Neural cell (in vitro differentiated cells): ENCODE results near the gene UBE2H. TPM values are rescaled to one million over a fixed set of nuclear protein-coding genes. Genes with fewer than 3 reads are reported as not detected.

ENCODE experiments used
- H2AFZ ChIP-seq: fragments of 200-600, 300-800 bp; sonication (generic), shearing (Covaris generic); 2 replicates; pipeline ENCODE4 v1.6.0; 2014; ENCODE audit warnings: low read depth, mild to moderate bottlenecking, antibody characterized with exemption, low read length, moderate library complexity
- H3F3A ChIP-seq: fragments of 200-600 bp; shearing (Covaris generic); 2 replicates; pipeline ENCODE4 v1.6.1; 2016; ENCODE audit warnings: mild to moderate bottlenecking, moderate library complexity, mixed read lengths, antibody characterized with exemption, low read length; ENCODE audit not compliant: insufficient read depth, poor library complexity, severe bottlenecking
- H3K27ac ChIP-seq: fragments of 200-600, 300-800 bp; sonication (generic), shearing (Covaris generic); 2 replicates; pipeline ENCODE4 v1.5.1; 2014; ENCODE audit warnings: mild to moderate bottlenecking, low read length, moderate library complexity
- H3K27me3 ChIP-seq: fragments of 300-800, 200-600 bp; sonication (generic), shearing (Covaris generic); 2 replicates; pipeline ENCODE4 v1.6.0; 2014; ENCODE audit warnings: mild to moderate bottlenecking, low read depth, low read length, moderate library complexity; ENCODE audit not compliant: insufficient read depth
- H3K36me3 ChIP-seq: fragments of 300-800, 200-600 bp; sonication (generic), shearing (Covaris generic); 2 replicates; pipeline ENCODE4 v1.5.1; 2014; ENCODE audit warnings: mild to moderate bottlenecking, antibody characterized with exemption, low read length, moderate library complexity; ENCODE audit not compliant: insufficient read depth
- H3K4me2 ChIP-seq: fragments of 300-800, 200-600 bp; sonication (generic), shearing (Covaris generic); 2 replicates; pipeline ENCODE4 v1.6.0; 2014; ENCODE audit warnings: mild to moderate bottlenecking, low read length
- H3K4me3 ChIP-seq: fragments of 300-800, 200-600 bp; sonication (generic), shearing (Covaris generic); 2 replicates; pipeline ENCODE4 v1.5.1; 2014; ENCODE audit warnings: mild to moderate bottlenecking, low read length, moderate library complexity
- H3K79me2 ChIP-seq: fragments of 200-600 bp; shearing (Covaris generic); replicated peaks from 2 replicates; pipeline ENCODE4 v1.6.0; 2014; ENCODE audit warnings: mild to moderate bottlenecking, low read length, moderate library complexity; ENCODE audit not compliant: insufficient read depth
- H3K9ac ChIP-seq: fragments of 300-800, 200-600 bp; sonication (generic), shearing (Covaris generic); 2 replicates; pipeline ENCODE4 v1.6.1; 2016; ENCODE audit warnings: mild to moderate bottlenecking, low read length, mixed read lengths
- H3K9me2 ChIP-seq: fragments of 200-600 bp; shearing (Covaris generic); 2 replicates; pipeline ENCODE4 v1.6.1; 2016; ENCODE audit warnings: mild to moderate bottlenecking, low read length, mixed read lengths; ENCODE audit not compliant: insufficient read depth
- H3K9me3 ChIP-seq: fragments of 200-600, 300-800 bp; sonication (generic), shearing (Covaris generic); 2 replicates; pipeline ENCODE4 v1.6.1; 2016; ENCODE audit warnings: mild to moderate bottlenecking, mixed run types, low read length, moderate library complexity, mixed read lengths
- H4K20me1 ChIP-seq: fragments of 200-600 bp; shearing (Covaris generic); 2 replicates; pipeline ENCODE4 v1.6.1; 2016; ENCODE audit warnings: mild to moderate bottlenecking, mixed run types; ENCODE audit not compliant: insufficient read depth
- EP300 ChIP-seq: fragments of 450-650 bp; conservative IDR thresholded peaks from 2 replicates; pipeline ENCODE4 v1.6.1; 2014; ENCODE audit warnings: antibody characterized with exemption, mild to moderate bottlenecking, moderate library complexity; ENCODE audit not compliant: poor library complexity, severe bottlenecking
- EZH2 ChIP-seq: fragments of 200-600, 300-800 bp; shearing (Covaris generic), sonication (generic); IDR thresholded peaks from 2 replicates; pipeline ENCODE4 v1.6.1; 2014; ENCODE audit warnings: antibody characterized with exemption, low read length, borderline replicate concordance, mild to moderate bottlenecking; ENCODE audit not compliant: insufficient read depth, poor library complexity, severe bottlenecking
- MXI1 ChIP-seq: fragments of 450-650 bp; conservative IDR thresholded peaks from 2 replicates; pipeline ENCODE4 v1.6.1; 2014; ENCODE audit warnings: antibody characterized with exemption, mild to moderate bottlenecking; ENCODE audit not compliant: poor library complexity, severe bottlenecking
- POLR2AphosphoS5 ChIP-seq: IDR thresholded peaks from 2 replicates; pipeline ENCODE4 v1.6.1; 2012
- RAD21 ChIP-seq: fragments of 450-650 bp; conservative IDR thresholded peaks from 2 replicates; pipeline ENCODE4 v1.6.1; 2014; ENCODE audit warnings: antibody characterized with exemption, mild to moderate bottlenecking, moderate library complexity
- SMC3 ChIP-seq: fragments of 450-650 bp; conservative IDR thresholded peaks from 2 replicates; pipeline ENCODE4 v1.6.1; 2014; ENCODE audit warnings: antibody characterized with exemption, mild to moderate bottlenecking, moderate library complexity; ENCODE audit not compliant: poor library complexity
- TAF1 ChIP-seq: IDR thresholded peaks from 2 replicates; pipeline ENCODE4 v1.6.1; 2012; ENCODE audit warnings: low read depth
- polyA plus RNA-seq: library from polyadenylated mRNA; depleted of rRNA; stranded (reverse); fragments of >200 nt; gene quantifications from 2 replicates; pipeline ENCODE4 v1.2.3, GENCODE V29; 2014
- TF ChIP-seq, protein P1 (sequence below): IDR thresholded peaks from 2 replicates; pipeline ENCODE4 v1.6.1; 2012; ENCODE audit warnings: borderline replicate concordance
- TF ChIP-seq, protein P2 (sequence below): fragments of 450-650 bp; IDR thresholded peaks from 2 replicates; pipeline ENCODE4 v1.5.1; 2014; ENCODE audit warnings: antibody characterized with exemption, mild to moderate bottlenecking, moderate library complexity; ENCODE audit not compliant: poor library complexity, severe bottlenecking

The UBE2H gene
- polyA plus RNA-seq, 1 donor from 2014 or later = 96.1 TPM

- Histone ChIP-seq H2AFZ (no peak overlapping the region), H3K4me2 (no peak overlapping the region), H3F3A (no peaks in the 10 kb centered on the region), H4K20me1 (no peaks in the 10 kb centered on the region), H3K9me2 (no peaks in the 10 kb centered on the region), H3K4me3 (no peak overlapping the region), H3K27ac (no peak overlapping the region), H3K9me3 (no peaks in the 10 kb centered on the region), H3K9ac (no peak overlapping the region), H3K36me3 (no peaks in the 10 kb centered on the region), H3K79me2 (no peaks in the 10 kb centered on the region), H3K27me3 (peaks cover 26% of the 10 kb centered on the region)
- no peak for TF ChIP-seq EZH2
- TF ChIP-seq, protein P1, sequence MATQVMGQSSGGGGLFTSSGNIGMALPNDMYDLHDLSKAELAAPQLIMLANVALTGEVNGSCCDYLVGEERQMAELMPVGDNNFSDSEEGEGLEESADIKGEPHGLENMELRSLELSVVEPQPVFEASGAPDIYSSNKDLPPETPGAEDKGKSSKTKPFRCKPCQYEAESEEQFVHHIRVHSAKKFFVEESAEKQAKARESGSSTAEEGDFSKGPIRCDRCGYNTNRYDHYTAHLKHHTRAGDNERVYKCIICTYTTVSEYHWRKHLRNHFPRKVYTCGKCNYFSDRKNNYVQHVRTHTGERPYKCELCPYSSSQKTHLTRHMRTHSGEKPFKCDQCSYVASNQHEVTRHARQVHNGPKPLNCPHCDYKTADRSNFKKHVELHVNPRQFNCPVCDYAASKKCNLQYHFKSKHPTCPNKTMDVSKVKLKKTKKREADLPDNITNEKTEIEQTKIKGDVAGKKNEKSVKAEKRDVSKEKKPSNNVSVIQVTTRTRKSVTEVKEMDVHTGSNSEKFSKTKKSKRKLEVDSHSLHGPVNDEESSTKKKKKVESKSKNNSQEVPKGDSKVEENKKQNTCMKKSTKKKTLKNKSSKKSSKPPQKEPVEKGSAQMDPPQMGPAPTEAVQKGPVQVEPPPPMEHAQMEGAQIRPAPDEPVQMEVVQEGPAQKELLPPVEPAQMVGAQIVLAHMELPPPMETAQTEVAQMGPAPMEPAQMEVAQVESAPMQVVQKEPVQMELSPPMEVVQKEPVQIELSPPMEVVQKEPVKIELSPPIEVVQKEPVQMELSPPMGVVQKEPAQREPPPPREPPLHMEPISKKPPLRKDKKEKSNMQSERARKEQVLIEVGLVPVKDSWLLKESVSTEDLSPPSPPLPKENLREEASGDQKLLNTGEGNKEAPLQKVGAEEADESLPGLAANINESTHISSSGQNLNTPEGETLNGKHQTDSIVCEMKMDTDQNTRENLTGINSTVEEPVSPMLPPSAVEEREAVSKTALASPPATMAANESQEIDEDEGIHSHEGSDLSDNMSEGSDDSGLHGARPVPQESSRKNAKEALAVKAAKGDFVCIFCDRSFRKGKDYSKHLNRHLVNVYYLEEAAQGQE = no peak
- TF ChIP-seq EP300 = no peak
- TF ChIP-seq MXI1 = no peak
- no peak for TF ChIP-seq TAF1
- TF ChIP-seq RAD21 = no peak
- TF ChIP-seq, protein P2, sequence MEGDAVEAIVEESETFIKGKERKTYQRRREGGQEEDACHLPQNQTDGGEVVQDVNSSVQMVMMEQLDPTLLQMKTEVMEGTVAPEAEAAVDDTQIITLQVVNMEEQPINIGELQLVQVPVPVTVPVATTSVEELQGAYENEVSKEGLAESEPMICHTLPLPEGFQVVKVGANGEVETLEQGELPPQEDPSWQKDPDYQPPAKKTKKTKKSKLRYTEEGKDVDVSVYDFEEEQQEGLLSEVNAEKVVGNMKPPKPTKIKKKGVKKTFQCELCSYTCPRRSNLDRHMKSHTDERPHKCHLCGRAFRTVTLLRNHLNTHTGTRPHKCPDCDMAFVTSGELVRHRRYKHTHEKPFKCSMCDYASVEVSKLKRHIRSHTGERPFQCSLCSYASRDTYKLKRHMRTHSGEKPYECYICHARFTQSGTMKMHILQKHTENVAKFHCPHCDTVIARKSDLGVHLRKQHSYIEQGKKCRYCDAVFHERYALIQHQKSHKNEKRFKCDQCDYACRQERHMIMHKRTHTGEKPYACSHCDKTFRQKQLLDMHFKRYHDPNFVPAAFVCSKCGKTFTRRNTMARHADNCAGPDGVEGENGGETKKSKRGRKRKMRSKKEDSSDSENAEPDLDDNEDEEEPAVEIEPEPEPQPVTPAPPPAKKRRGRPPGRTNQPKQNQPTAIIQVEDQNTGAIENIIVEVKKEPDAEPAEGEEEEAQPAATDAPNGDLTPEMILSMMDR = no peak
- no peak for TF ChIP-seq SMC3
- TF ChIP-seq POLR2AphosphoS5 = no peak
Measured at GRCh38 chr7:129790136-129790535, 162.6 kb downstream of the UBE2H start.

DNA sequence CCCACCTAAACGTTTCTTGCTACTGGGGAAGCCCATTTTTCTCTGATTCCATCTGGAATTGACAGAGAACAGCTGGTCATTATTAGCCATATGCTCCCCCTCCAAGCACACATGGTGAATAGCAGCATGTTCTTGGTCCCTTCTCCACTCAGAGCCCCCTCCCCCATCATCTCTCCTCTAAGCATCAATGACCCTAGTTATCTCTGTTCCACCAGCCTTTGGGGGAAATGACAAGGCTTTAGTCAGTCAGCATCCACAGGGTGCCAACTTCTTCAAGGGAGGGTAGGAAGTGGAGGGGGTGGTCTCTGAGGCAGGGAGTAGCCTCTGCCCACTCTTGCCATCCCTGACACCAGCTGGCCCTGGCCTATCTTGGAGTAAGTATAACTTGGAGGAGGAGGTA lies 163.1 kb downstream of the UBE2H start:
- Histone ChIP-seq H3K9ac (no peak overlapping the region), H4K20me1 (no peaks in the 10 kb centered on the region), H3K27ac (no peak overlapping the region), H3K9me2 (no peaks in the 10 kb centered on the region), H3K9me3 (peaks cover 2% of the 10 kb centered on the region), H3K79me2 (no peaks in the 10 kb centered on the region), H3K36me3 (no peaks in the 10 kb centered on the region), H3K27me3 (peaks cover 31% of the 10 kb centered on the region), H3K4me3 (no peak overlapping the region), H3K4me2 (no peak overlapping the region), H3F3A (no peaks in the 10 kb centered on the region), H2AFZ (no peak overlapping the region)
- TF ChIP-seq, protein P1 = no peak
- no peak for TF ChIP-seq MXI1
- no peak for TF ChIP-seq TAF1
- TF ChIP-seq EZH2 = no peak
- no peak for TF ChIP-seq SMC3
- TF ChIP-seq POLR2AphosphoS5 = no peak
- no peak for TF ChIP-seq EP300
- no peak for TF ChIP-seq RAD21
- TF ChIP-seq, protein P2 = no peak
